ENCODE data around the gene STARD3. TPM values are rescaled to one million over a fixed set of nuclear protein-coding genes. Genes with fewer than 3 reads are reported as not detected.

The STARD3 gene
- total RNA-seq, 1 donor from 2014 or later = 78.2 TPM

DNA sequence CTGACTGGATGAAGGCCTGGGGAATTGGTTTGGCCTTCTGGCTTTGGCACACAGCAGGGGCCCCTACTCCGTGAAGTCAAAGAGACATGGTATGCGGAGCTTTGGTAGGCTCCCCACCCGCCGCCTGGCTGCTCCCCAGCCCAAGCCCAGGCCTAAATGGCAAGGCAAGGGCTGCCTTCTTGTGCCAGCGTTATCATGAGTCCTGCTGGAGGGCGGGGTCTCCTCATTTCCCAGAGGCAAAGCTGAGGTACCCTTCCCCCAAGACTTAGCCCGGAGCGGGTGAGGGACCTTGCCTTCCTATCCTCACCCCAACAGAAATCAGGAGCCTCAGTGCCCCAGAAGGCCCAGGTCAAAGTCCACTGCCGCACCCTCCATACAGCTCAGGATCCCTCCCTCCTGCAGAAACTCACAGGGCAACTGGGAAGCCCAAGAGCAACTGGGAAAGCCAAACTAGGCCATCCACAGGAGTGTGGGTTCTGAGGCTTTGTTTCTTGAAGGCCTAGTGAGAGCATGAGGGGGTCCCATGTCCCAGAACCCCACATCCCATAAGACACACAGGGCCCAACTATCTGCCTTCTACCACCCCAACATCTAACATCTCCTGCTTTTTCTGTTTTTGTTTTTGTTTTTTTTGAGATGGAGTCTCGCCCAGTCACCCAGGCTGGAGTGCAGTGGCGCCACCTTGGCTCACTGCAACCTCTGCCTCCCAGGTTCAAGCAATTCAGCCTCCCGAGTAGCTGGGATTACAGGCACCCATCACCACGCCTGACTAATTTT, 41.6 kb downstream of the STARD3 start:
- TF ChIP-seq, protein P1, sequence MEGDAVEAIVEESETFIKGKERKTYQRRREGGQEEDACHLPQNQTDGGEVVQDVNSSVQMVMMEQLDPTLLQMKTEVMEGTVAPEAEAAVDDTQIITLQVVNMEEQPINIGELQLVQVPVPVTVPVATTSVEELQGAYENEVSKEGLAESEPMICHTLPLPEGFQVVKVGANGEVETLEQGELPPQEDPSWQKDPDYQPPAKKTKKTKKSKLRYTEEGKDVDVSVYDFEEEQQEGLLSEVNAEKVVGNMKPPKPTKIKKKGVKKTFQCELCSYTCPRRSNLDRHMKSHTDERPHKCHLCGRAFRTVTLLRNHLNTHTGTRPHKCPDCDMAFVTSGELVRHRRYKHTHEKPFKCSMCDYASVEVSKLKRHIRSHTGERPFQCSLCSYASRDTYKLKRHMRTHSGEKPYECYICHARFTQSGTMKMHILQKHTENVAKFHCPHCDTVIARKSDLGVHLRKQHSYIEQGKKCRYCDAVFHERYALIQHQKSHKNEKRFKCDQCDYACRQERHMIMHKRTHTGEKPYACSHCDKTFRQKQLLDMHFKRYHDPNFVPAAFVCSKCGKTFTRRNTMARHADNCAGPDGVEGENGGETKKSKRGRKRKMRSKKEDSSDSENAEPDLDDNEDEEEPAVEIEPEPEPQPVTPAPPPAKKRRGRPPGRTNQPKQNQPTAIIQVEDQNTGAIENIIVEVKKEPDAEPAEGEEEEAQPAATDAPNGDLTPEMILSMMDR (IDR thresholded peaks at IDR 0.05) = no peak
- intact Hi-C loops (cut with DNase I) = no loop called here
- no peak overlapping the region for H3K4me3 ChIP-seq
- DNase-seq = no peak
- H3K36me3 ChIP-seq = peaks cover 15% of the 10 kb centered on the region
- H3K4me1 ChIP-seq = peaks cover 24% of the 10 kb centered on the region
- no peaks in the 10 kb centered on the region for H3K27me3 ChIP-seq
- no peak overlapping the region for H3K27ac ChIP-seq
- H3K9me3 ChIP-seq = no peaks in the 10 kb centered on the region
- no peak for ATAC-seq

DNA sequence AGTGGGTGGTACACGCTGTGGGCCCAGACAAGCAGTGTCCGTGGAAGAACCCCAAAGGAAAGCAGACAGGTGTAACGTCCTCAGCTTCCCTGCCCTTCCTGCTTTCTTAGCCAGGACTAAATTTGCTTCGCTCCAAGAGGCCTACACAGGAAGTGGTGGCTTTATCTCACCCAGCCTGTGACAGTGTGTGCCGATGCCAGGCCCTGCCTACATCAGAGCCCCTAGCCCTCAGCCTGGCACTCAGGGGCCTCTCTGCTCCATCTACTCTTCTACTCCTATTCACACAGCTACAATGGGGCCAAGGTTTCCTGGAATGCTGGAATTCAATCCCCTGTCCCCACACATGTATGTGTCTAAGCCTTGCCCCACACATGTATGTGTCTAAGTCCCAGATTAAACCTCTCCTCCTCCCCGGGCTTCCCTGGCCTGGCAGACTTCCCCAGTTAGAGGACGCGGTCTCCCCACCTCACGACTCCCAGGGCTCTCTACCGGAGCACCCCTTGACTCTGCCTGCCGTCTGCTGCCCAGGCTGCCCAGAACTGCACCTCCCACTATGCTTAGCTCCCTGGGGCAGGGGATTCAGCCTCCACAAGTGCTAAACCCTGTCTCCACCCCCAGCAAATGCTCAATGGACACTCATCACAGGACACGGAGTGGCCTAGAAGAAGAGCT, 42.7 kb downstream of the STARD3 start:
- Histone ChIP-seq H3K4me1 (peaks cover 24% of the 10 kb centered on the region), H3K27ac (no peak overlapping the region), H3K9me3 (no peaks in the 10 kb centered on the region), H3K36me3 (peaks cover 22% of the 10 kb centered on the region), H3K4me3 (no peak overlapping the region), H3K27me3 (no peaks in the 10 kb centered on the region)
- no peak for DNase-seq
- TF ChIP-seq, protein P1 (IDR thresholded peaks at IDR 0.05) = no peak
- intact Hi-C loops (cut with DNase I) = no loop called here
- no peak for ATAC-seq

DNA sequence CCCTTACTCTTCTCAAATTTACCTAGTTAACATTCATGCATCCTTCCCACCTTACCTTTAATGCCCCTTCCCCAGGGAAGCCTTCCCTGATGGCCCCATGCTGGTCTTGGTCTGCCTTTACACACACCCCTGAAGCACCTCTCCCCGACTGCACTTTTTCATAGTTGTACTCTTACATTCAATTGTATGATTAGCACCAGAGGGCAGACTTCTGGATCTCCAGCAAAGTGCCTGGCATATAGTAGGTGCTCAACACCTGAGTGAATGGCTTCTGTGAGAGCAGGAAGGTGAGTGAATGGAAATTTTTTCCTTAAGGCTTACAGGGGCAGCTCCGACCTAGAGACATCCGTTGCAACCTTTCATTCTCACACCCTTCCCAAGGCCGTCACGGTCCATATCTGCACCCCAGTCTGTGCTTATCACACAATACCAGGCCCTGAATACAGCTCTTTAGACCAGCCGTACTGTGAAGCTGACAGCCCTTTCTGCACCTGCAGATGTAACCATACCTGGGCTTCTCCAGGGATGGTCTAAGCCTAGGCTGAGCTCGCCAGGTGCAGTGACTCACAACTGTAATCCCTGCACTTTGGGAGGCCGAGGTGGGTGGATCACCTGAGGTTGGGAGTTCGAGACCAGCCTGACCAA, 46.5 kb downstream of the STARD3 start:
- H3K9me3 ChIP-seq = no peaks in the 10 kb centered on the region
- H3K4me3 ChIP-seq = no peak overlapping the region
- DNase-seq (no peak), ATAC-seq (no peak)
- TF ChIP-seq, protein P1 (IDR thresholded peaks at IDR 0.05) = no peak
- intact Hi-C loops (cut with DNase I) = no loop called here
- H3K36me3 ChIP-seq = peaks cover 24% of the 10 kb centered on the region
- H3K4me1 ChIP-seq = peaks cover 8% of the 10 kb centered on the region
- no peak overlapping the region for H3K27ac ChIP-seq
- no peaks in the 10 kb centered on the region for H3K27me3 ChIP-seq

DNA sequence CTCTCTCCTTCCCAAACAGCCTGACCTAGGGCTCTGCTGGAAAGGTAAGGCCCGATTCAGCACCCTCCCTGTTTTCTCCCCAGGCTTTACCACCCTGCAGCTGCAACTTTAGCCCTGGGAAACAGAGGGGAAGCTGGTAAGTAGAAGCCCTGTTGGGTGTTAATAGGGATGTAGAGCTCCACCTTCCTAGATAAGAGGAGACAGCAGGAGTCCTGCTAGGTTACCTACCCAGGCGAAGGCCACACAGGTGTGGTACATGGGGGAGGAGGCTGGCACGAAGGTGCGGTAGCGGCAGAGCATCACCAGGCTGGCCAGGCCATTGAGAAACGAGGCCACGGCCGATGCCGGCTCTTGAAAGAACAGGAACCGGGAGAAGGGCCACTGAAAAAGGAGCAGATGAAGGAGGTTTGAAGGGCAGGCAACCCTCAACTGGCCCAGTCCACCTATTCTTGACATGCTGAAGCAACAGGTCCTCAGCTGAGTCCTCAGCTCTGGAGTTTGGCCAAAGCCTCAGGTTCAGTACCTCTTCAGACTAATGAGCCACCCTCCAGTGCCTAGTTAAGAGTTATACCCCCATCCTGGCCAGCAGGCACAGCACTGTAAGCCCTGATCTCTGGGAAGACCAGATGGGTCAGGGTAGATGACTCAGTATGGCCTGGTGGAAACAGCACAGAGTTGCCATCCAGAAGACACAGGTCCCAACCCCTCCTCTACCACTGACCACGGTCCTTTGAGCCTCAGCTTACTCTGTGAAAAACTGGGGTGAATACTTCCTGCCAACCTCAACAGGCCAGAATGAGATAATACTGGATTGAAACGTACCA, 47.6 kb downstream of the STARD3 start:
- intact Hi-C loops (cut with DNase I) = no loop called here
- no peaks in the 10 kb centered on the region for H3K27me3 ChIP-seq
- ATAC-seq (no peak), DNase-seq (no peak)
- H3K27ac ChIP-seq = no peak overlapping the region
- TF ChIP-seq, protein P1 (IDR thresholded peaks at IDR 0.05) = no peak
- no peaks in the 10 kb centered on the region for H3K9me3 ChIP-seq
- peaks cover 16% of the 10 kb centered on the region for H3K4me1 ChIP-seq
- H3K4me3 ChIP-seq = no peak overlapping the region
- peaks cover 24% of the 10 kb centered on the region for H3K36me3 ChIP-seq

DNA sequence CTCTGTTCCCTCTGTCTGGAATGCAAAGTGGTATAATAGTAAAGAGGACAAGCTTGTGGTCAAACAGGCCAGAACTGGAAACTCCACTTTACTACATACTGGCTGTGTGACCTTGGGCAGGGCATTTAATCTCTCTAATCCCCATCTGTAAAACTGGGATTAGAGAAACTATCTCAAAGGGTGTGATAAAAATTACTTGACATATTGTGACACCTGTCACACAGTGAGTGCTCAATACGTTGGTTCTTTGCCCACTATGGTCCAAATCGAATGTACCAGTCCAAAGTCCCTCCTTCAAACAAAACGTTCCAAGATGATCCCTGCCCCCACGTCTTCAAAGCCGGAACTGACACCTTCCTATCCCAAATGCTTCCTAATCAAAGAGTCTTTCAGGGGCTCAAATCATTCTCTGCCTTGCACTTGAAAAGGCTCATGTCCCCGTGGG, 50.2 kb downstream of the STARD3 start:
- Histone ChIP-seq H3K9me3 (no peaks in the 10 kb centered on the region), H3K27me3 (no peaks in the 10 kb centered on the region), H3K36me3 (peaks cover 15% of the 10 kb centered on the region), H3K4me1 (peaks cover 16% of the 10 kb centered on the region), H3K4me3 (peak overlapping the region; percentile 79), H3K27ac (peak overlapping the region; percentile 91)
- ATAC-seq (no peak), DNase-seq (no peak)
- intact Hi-C loops (cut with DNase I) = no loop called here
- TF ChIP-seq, protein P1 (IDR thresholded peaks at IDR 0.05) = no peak

Measured in upper lobe of right lung (tissue), 1 donor.